ENCODE measurements around the gene NKX2-1. TPM values are rescaled to one million over a fixed set of nuclear protein-coding genes. Genes with fewer than 3 reads are reported as not detected.
A peak's percentile ranks its signal among the peaks of the same experiment; 100 is the strongest.
"Not testable (repeated sequence)": the region's sequence is repeated elsewhere in the genome, so short reads cannot be mapped to it uniquely, and the experiment has no call there.

Gene NKX2-1
- total RNA-seq, 1 donor from 2014 or later = not detected

DNA sequence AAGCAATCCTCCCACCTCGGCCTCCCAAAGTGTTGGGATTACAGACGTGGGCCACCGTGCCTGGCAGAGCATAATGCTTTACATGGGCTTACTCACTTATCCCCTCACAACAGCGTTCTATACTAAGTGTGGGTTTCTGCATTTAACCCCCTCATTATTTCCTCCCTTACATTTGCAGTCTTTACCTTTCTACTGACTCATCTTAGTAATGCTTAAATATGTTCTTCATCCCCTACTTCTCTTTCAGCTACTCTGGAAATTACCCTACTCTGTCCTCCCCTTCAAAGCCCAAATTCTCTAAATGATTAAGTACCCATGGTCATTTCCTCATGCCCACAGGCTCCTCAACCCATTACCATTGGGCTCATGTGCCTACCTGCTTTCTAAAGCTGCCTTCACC, 40.7 kb downstream of the NKX2-1 start:
- no peak overlapping the region for H3K27ac ChIP-seq (ENCODE audit: low read depth, low read length)
- no peaks in the 10 kb centered on the region for H3K36me3 ChIP-seq (ENCODE audit: insufficient read depth, low read length)
- no peaks in the 10 kb centered on the region for H3K4me1 ChIP-seq (ENCODE audit: insufficient read depth, low read length)
- FAIRE-seq (no peak), DNase-seq (ENCODE audit: low read depth) (no peak)
- no peak for TF ChIP-seq EZH2 (IDR thresholded peaks at IDR 0.05; ENCODE audit: insufficient read depth, low read length)
- TF ChIP-seq, protein P1, sequence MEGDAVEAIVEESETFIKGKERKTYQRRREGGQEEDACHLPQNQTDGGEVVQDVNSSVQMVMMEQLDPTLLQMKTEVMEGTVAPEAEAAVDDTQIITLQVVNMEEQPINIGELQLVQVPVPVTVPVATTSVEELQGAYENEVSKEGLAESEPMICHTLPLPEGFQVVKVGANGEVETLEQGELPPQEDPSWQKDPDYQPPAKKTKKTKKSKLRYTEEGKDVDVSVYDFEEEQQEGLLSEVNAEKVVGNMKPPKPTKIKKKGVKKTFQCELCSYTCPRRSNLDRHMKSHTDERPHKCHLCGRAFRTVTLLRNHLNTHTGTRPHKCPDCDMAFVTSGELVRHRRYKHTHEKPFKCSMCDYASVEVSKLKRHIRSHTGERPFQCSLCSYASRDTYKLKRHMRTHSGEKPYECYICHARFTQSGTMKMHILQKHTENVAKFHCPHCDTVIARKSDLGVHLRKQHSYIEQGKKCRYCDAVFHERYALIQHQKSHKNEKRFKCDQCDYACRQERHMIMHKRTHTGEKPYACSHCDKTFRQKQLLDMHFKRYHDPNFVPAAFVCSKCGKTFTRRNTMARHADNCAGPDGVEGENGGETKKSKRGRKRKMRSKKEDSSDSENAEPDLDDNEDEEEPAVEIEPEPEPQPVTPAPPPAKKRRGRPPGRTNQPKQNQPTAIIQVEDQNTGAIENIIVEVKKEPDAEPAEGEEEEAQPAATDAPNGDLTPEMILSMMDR (IDR thresholded peaks at IDR 0.05; ENCODE audit: insufficient read depth, low read depth, low read length) = no peak
- Mint-ChIP-seq H3K36me3 (ENCODE audit: low read depth, unreplicated experiment) (no peaks in the 10 kb centered on the region), H3K4me3 (ENCODE audit: unreplicated experiment) (no peak overlapping the region), H3K9me3 (ENCODE audit: unreplicated experiment) (no peaks in the 10 kb centered on the region), H3K4me1 (ENCODE audit: low read depth, unreplicated experiment) (peaks cover 10% of the 10 kb centered on the region), H3K27ac (ENCODE audit: unreplicated experiment) (no peak overlapping the region), H3K27me3 (ENCODE audit: low read depth, unreplicated experiment) (peaks cover 22% of the 10 kb centered on the region)
- H3K4me2 ChIP-seq (ENCODE audit: low read length) = no peak overlapping the region
- no peaks in the 10 kb centered on the region for H3K27me3 ChIP-seq (ENCODE audit: insufficient read depth, low read length)
- H3K79me2 ChIP-seq (ENCODE audit: insufficient read depth, low read length) = no peaks in the 10 kb centered on the region
- H3K9me3 ChIP-seq (ENCODE audit: insufficient read depth, low read depth, low read length) = no peaks in the 10 kb centered on the region
- H4K20me1 ChIP-seq (ENCODE audit: insufficient read depth, low read length) = no peaks in the 10 kb centered on the region
- H3K4me3 ChIP-seq (ENCODE audit: insufficient read depth, low read depth, low read length) = no peak overlapping the region
- no peak overlapping the region for H3K9ac ChIP-seq (ENCODE audit: low read length)
- H2AFZ ChIP-seq (ENCODE audit: low read depth, low read length) = no peak overlapping the region

DNA sequence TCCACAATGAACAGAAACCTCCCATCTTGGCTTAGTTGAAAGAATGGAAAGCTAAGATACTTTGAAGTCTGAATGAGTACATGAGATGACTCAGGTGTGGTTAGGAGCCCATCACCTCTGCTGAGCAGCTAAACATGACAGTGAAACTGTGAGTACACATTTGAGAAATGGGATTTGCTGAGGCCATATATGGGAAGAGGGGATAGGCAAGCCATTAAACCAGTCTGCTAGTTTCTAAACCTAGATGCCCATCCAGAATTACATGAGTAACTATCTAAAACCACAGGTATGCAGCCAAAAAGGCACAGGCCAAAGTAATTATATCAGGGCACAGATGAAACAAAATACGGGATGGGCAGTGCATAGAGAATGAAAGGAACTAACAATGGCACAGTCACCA, 41.2 kb downstream of the NKX2-1 start:
- Histone ChIP-seq H3K27me3 (ENCODE audit: insufficient read depth, low read length) (no peaks in the 10 kb centered on the region), H3K4me2 (ENCODE audit: low read length) (no peak overlapping the region), H3K9ac (ENCODE audit: low read length) (no peak overlapping the region), H3K4me3 (ENCODE audit: insufficient read depth, low read depth, low read length) (no peak overlapping the region), H3K4me1 (ENCODE audit: insufficient read depth, low read length) (no peaks in the 10 kb centered on the region), H3K27ac (ENCODE audit: low read depth, low read length) (no peak overlapping the region), H3K36me3 (ENCODE audit: insufficient read depth, low read length) (no peaks in the 10 kb centered on the region), H3K9me3 (ENCODE audit: insufficient read depth, low read depth, low read length) (no peaks in the 10 kb centered on the region), H3K79me2 (ENCODE audit: insufficient read depth, low read length) (no peaks in the 10 kb centered on the region), H4K20me1 (ENCODE audit: insufficient read depth, low read length) (no peaks in the 10 kb centered on the region), H2AFZ (ENCODE audit: low read depth, low read length) (no peak overlapping the region)
- Mint-ChIP-seq H3K4me3 (ENCODE audit: unreplicated experiment) (no peak overlapping the region), H3K27me3 (ENCODE audit: low read depth, unreplicated experiment) (peaks cover 22% of the 10 kb centered on the region), H3K9me3 (ENCODE audit: unreplicated experiment) (no peaks in the 10 kb centered on the region), H3K4me1 (ENCODE audit: low read depth, unreplicated experiment) (peaks cover 10% of the 10 kb centered on the region), H3K36me3 (ENCODE audit: low read depth, unreplicated experiment) (no peaks in the 10 kb centered on the region), H3K27ac (ENCODE audit: unreplicated experiment) (no peak overlapping the region)
- no peak for TF ChIP-seq EZH2 (IDR thresholded peaks at IDR 0.05; ENCODE audit: insufficient read depth, low read length)
- TF ChIP-seq, protein P1 (IDR thresholded peaks at IDR 0.05; ENCODE audit: insufficient read depth, low read depth, low read length) = no peak
- no peak for FAIRE-seq
- peak; percentile 54 for DNase-seq (ENCODE audit: low read depth)

DNA sequence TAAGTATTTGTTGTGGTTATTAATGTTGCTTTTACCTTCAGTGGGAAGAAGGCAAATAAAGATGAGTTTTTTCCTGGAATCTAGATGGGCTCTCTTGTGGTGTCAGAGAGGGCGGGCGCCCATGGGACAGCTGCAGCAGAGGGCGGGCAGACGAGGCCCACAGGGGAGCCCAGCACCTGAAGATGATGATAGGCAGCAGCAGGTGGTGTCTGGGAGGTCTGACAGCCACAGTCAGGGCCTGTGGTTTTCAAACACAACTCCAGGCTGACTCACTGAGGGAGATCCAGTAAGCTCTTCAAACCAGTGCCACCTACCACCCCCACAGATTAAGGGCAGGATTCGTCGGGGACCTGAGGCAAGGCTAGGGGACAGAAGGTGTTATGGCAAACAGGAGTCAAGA, 42.8 kb downstream of the NKX2-1 start:
- FAIRE-seq (no peak), DNase-seq (ENCODE audit: low read depth) (no peak)
- peaks cover under 1% of the 10 kb centered on the region for H3K9me3 Mint-ChIP-seq (ENCODE audit: unreplicated experiment)
- no peak for TF ChIP-seq EZH2 (IDR thresholded peaks at IDR 0.05; ENCODE audit: insufficient read depth, low read length)
- TF ChIP-seq, protein P1 (IDR thresholded peaks at IDR 0.05; ENCODE audit: insufficient read depth, low read depth, low read length) = no peak
- Histone ChIP-seq H3K27me3 (ENCODE audit: insufficient read depth, low read length) (no peaks in the 10 kb centered on the region), H3K4me2 (ENCODE audit: low read length) (no peak overlapping the region), H3K4me1 (ENCODE audit: insufficient read depth, low read length) (no peaks in the 10 kb centered on the region), H3K79me2 (ENCODE audit: insufficient read depth, low read length) (no peaks in the 10 kb centered on the region), H3K27ac (ENCODE audit: low read depth, low read length) (no peak overlapping the region), H3K4me3 (ENCODE audit: insufficient read depth, low read depth, low read length) (no peak overlapping the region), H3K36me3 (ENCODE audit: insufficient read depth, low read length) (no peaks in the 10 kb centered on the region), H3K9me3 (ENCODE audit: insufficient read depth, low read depth, low read length) (no peaks in the 10 kb centered on the region), H4K20me1 (ENCODE audit: insufficient read depth, low read length) (no peaks in the 10 kb centered on the region), H3K9ac (ENCODE audit: low read length) (no peak overlapping the region), H2AFZ (ENCODE audit: low read depth, low read length) (no peak overlapping the region)
- H3K27ac Mint-ChIP-seq (ENCODE audit: unreplicated experiment) = no peak overlapping the region
- peaks cover 10% of the 10 kb centered on the region for H3K4me1 Mint-ChIP-seq (ENCODE audit: low read depth, unreplicated experiment)
- no peaks in the 10 kb centered on the region for H3K36me3 Mint-ChIP-seq (ENCODE audit: low read depth, unreplicated experiment)
- H3K4me3 Mint-ChIP-seq (ENCODE audit: unreplicated experiment) = no peak overlapping the region
- peaks cover 15% of the 10 kb centered on the region for H3K27me3 Mint-ChIP-seq (ENCODE audit: low read depth, unreplicated experiment)

DNA sequence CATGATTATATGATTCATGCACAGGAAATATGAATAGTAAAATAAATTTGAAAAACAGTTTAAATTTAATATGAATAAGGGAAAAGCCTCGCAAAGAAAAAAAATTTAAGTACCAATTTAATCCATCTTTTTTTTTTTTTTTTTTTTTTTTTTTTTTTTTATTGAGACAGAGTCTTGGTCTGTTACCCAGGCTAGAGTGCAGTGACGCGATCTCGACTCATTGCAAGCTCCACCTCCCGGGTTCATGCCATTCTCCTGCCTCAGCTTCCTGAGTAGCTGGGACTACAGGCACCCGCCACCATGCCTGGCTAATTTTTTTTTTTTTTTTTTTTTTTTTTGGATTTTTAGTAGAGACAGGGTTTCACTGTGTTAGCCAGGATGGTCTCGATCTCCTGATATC, 44.0 kb downstream of the NKX2-1 start:
- not testable (repeated sequence) for H3K27ac ChIP-seq (ENCODE audit: low read depth, low read length); H3K9me3 Mint-ChIP-seq (ENCODE audit: unreplicated experiment); H3K36me3 ChIP-seq (ENCODE audit: insufficient read depth, low read length); H3K36me3 Mint-ChIP-seq (ENCODE audit: low read depth, unreplicated experiment); FAIRE-seq; H3K27me3 ChIP-seq (ENCODE audit: insufficient read depth, low read length); H3K4me3 Mint-ChIP-seq (ENCODE audit: unreplicated experiment); H3K4me2 ChIP-seq (ENCODE audit: low read length); H4K20me1 ChIP-seq (ENCODE audit: insufficient read depth, low read length); DNase-seq (ENCODE audit: low read depth); H3K9me3 ChIP-seq (ENCODE audit: insufficient read depth, low read depth, low read length); H2AFZ ChIP-seq (ENCODE audit: low read depth, low read length); H3K4me3 ChIP-seq (ENCODE audit: insufficient read depth, low read depth, low read length); H3K4me1 ChIP-seq (ENCODE audit: insufficient read depth, low read length); H3K9ac ChIP-seq (ENCODE audit: low read length); H3K27ac Mint-ChIP-seq (ENCODE audit: unreplicated experiment); H3K79me2 ChIP-seq (ENCODE audit: insufficient read depth, low read length)
- H3K4me1 Mint-ChIP-seq (ENCODE audit: low read depth, unreplicated experiment) = peaks cover 10% of the 10 kb centered on the region
- peaks cover 14% of the 10 kb centered on the region for H3K27me3 Mint-ChIP-seq (ENCODE audit: low read depth, unreplicated experiment)

Data from astrocyte (in vitro differentiated cells and primary cell).